Measurements from ENCODE around the gene RAP1GAP2.

The RAP1GAP2 gene

DNA sequence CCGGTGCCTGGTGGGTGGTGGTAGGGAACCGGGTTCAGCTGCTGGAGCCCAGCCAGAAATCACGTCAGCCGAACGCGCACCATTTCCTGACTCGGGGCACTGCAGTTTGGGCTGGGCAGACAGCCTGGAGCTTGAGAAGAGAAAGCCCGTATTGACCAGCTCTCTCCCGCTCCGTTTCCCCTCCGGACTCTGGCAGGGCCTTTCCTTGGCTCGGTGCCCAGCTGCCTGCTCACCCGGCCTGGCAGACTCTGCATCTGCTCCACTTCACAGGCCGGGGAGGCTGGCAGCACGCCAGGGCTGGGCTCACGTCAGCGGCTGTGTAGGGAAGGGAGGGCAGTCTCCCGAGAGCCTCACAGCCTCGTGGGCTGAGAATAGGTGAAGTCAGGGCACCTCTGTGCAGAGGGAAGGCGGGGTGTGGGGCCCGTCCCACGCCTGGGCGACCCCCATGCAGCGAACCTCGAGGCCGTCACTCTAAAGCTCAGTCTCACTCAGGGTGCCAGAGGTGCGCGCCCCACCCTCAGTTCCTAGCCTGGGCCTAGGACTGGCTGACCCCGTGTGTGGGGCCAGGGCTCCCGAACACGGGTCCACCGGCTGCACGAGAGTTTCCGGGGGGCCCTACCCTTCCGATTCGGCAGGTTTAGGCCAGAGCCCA, 208.0 kb downstream of the RAP1GAP2 start:
- peak; percentile 69 for DNase-seq

GRCh38 chr17:3004925-3005324, 208.7 kb downstream of the RAP1GAP2 start:
- DNase-seq, result no peak

DNA sequence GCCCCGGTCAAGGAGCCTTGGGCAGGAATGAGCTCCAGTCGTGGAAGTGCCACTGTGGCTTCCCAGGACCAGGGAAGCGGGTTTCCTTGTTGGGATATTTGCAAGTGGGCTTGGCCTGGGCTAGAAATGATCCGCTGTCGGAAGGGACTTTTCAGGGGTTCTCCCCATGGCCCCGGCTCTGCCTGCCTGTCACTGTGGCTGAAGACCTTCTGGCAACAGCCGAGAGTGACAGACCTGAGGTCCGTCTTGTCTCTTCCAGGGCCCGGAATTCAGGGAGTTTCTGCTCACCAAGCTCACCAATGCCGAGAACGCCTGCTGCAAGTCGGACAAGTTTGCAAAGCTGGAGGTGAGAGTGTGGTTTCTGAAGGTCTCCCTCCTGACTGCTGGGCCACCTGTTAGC, 209.5 kb downstream of the RAP1GAP2 start:
- no peak for DNase-seq

- no peak for DNase-seq
These were observed 210.6 kb downstream of the RAP1GAP2 start for GRCh38 chr17:3006801-3007200.

DNA sequence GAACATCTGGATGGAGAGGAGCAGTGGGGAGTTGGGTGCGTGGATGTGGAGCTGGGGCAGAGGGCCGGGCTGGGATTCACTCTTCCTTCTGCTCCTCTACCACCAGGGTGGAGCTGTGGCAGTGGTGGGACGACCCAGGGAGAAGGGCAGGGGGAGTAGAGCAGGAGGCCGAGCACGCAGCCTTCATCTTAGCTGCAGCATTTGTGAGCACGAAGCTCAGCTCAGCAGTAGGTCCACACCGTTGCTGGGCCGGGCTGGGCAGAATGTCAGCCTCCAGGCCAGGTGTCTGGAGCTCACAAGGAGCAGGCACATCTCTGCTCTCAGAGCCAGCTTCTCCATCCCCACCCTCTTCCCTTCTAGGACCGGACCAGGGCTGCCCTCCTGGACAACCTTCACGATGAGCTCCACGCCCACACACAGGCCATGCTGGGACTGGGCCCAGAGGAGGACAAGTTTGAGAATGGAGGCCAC, 211.4 kb downstream of the RAP1GAP2 start:
- DNase-seq, result no peak

- DNase-seq, result no peak
These were observed 212.4 kb downstream of the RAP1GAP2 start for GRCh38 chr17:3008336-3009288.

DNA sequence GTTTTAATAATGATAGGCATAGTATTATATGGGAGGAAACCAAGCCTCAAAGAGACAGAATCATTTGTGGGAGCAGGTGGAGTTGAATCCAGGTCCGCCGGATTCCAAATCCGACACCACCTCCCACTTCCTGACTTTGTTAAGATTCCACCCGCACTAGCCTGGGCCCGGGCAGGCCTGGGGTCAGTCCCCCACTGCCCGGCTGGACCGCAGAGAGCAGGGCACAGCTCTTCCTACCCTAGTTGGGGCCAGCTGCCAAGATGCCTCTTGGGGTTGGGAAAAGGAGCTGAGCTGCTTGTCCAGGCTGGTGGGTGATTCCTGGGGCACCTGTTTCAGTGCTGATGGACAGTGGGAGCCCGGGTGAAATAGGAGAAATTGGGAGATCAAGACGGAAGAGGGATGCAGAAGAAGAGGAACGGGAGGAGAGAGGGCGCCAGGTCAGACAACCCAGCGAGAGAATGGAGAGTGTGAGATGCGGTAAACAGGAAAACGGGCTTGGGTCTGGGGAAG, 213.2 kb downstream of the RAP1GAP2 start:
- DNase-seq, result no peak

DNA sequence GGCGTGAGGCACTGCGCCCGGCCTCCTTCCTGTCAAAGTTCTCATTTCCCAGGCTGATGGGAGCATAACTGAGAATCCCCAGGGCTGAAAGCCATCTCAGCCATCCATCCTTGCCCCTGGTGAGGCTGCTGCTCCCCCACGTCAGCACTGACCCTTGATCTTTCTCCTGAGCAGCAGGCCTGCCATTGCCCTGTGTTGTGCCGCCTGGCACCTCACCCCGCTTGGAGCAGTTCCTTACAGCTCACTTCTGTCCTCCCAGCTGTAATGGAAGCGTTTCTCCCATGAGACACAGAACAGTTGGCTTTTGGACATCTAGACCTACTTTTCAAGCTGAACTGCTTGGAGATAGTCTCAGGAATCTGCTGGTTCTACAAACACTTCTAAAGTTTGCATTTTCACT, 215.7 kb downstream of the RAP1GAP2 start:
- DNase-seq, result no peak

- DNase-seq, result peak; percentile 61
These were observed 216.8 kb downstream of the RAP1GAP2 start for GRCh38 chr17:3012926-3013581.

- DNase-seq, result no peak
These were observed 219.7 kb downstream of the RAP1GAP2 start for GRCh38 chr17:3015890-3016289.

DNA sequence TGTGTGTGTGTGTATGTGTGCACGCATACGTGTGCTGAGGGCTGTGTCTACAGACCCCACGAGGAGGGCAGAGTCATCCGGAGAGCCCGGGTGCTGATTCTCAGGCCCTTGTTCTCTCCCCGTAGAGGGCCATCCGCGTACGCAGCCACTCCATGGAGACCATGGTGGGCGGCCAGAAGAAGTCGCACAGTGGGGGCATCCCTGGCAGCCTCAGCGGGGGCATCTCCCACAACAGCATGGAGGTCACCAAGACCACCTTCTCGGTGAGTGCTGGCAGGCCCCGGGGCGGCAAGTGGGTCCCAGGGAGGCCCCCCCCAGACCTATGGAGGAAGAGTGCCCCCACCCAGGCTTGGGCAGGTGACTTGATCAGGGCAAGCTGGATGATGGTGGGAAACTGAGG, 221.7 kb downstream of the RAP1GAP2 start:
- DNase-seq, result no peak

DNA sequence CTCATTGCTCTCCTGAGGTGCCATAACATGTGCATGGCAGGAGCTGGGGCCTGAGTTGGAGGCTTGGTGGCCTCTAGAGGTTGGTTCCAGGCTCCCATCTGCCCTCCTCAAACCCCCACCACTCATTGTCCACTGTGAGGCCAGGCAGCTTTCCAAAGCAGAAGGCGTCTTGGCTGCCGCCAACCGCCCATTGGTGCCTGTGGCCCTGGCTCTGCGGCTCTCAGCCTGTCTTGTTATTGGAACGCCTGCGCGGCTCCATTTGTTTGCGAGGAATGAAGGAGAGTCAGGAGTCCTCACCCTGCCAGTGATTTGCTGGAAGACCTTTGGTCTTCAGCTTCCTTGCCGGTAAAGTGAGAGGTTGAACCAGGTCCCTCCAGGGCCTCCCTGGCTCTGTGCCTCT, 223.5 kb downstream of the RAP1GAP2 start:
- DNase-seq, result no peak

DNA sequence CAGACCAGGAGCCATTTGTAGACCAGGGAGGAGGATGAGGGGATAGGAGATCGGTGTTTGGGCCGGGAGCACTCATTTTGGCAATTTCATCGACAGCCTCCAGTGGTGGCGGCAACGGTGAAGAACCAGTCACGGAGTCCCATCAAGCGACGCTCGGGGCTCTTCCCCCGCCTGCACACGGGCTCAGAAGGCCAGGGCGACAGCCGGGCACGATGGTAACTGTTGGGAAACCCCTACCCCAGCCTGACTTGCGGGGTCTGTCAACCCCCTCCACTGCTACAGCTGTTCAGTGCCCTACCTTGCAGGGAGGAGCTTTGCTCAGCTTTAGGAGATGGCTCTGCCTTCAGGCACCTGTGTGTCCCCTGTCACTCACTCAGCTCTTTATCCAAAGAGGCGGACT, 224.1 kb downstream of the RAP1GAP2 start:
- no peak for DNase-seq

- DNase-seq, result no peak
These were observed 226.0 kb downstream of the RAP1GAP2 start for GRCh38 chr17:3022197-3022596.

DNA sequence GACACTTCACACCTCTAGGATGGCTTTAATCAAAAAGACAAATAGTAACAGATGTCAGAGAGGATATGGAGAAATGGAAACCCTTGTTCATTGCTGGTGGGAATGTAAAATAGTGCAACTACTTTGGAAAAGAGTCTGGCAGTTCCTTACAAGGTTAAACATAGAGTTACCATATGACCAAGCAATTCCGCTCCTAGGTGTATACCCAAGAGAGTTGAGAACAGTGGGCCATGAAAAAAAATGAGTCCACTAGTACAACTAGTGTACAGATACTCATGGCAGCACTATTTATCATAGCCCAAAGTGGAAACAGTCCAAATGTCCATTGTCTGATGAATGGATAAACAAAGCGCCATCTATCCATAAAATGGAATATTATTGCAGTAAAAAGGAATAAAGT, 228.1 kb downstream of the RAP1GAP2 start:
- no peak for DNase-seq

GRCh38 chr17:3025421-3026124, 229.3 kb downstream of the RAP1GAP2 start:
- DNase-seq, result no peak

DNA sequence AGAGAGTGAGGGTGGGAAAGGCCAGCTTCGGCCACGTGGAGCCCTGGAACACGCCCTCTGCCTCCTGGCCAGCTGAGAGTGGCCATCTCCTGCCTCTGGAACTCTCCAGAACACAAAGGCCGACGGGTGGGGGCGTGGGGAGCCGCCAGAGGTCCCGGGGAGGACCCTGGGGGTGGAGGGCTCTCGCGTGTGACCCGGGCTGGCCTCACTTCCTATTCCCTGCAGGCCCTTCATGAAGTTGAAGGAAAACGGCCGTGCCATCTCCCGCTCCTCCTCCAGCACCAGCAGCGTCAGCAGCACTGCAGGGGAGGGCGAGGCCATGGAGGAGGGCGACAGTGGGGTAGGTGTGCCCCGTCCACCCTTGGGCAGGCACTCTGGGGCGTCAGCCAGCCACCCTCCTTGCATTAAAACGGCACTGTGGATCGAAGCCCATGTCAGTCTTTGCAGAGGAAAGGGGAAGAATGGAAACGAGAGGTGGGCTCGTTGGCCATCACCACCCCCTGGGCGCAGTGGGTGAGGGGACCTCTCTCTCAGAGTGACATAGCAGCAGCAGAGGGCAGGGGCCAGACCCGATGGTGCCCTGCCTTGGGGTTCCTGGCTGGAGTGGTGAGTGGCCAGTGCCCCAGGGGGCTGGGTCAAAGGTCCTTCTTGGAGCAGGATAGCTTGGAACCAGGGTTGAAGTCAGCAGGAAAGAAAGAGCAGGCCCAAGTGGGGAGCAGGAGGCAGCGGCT, 230.1 kb downstream of the RAP1GAP2 start:
- DNase-seq, result no peak

GRCh38 chr17:3026856-3027751, 230.9 kb downstream of the RAP1GAP2 start:
- DNase-seq, result no peak

GRCh38 chr17:3027786-3028532, 231.7 kb downstream of the RAP1GAP2 start:
- no peak for DNase-seq

Data from activated naive CD4-positive, alpha-beta T cell treated with anti-CD3 and anti-CD28 coated beads, Interleukin-2, amount 50 U/mL, for 16 hours (primary cell).